Rectal smooth muscle tissue (tissue), 1 donor: ENCODE results near the gene LZTS2.
A peak's percentile ranks its signal among the peaks of the same experiment; 100 is the strongest.
"Not testable (repeated sequence)": the region's sequence is repeated elsewhere in the genome, so short reads cannot be mapped to it uniquely, and the experiment has no call there.

ENCODE experiments used
- H3K27ac ChIP-seq: one replicate; pipeline ENCODE4 v1.7.0; 2013; ENCODE audit warnings: low read depth, low read length, inconsistent platforms
- H3K27me3 ChIP-seq: one replicate; pipeline ENCODE4 v1.7.0; 2013; ENCODE audit warnings: low read length; ENCODE audit not compliant: control insufficient read depth, insufficient read depth
- H3K36me3 ChIP-seq: one replicate; pipeline ENCODE4 v1.7.0; 2013; ENCODE audit warnings: low read length; ENCODE audit not compliant: control insufficient read depth, insufficient read depth
- H3K4me1 ChIP-seq: one replicate; pipeline ENCODE4 v1.7.0; 2013; ENCODE audit warnings: low read length; ENCODE audit not compliant: control insufficient read depth, insufficient read depth
- H3K4me3 ChIP-seq: one replicate; pipeline ENCODE4 v1.7.0; 2013; ENCODE audit warnings: low read length
- H3K9ac ChIP-seq: one replicate; pipeline ENCODE4 v1.7.0; 2013; ENCODE audit warnings: low read length

Gene LZTS2

GRCh38 chr10:101027106-101027720, 27.6 kb downstream of the LZTS2 start:
- Histone ChIP-seq H3K36me3 (no peaks in the 10 kb centered on the region), H3K27me3 (no peaks in the 10 kb centered on the region), H3K4me3 (no peak overlapping the region), H3K27ac (no peak overlapping the region), H3K9ac (no peak overlapping the region), H3K4me1 (no peaks in the 10 kb centered on the region)

GRCh38 chr10:101028446-101029337, 29.1 kb downstream of the LZTS2 start:
- no peak overlapping the region for H3K4me3 ChIP-seq
- H3K36me3 ChIP-seq: no peaks in the 10 kb centered on the region
- H3K27ac ChIP-seq: no peak overlapping the region
- no peaks in the 10 kb centered on the region for H3K27me3 ChIP-seq
- no peak overlapping the region for H3K9ac ChIP-seq
- H3K4me1 ChIP-seq: no peaks in the 10 kb centered on the region

GRCh38 chr10:101029520-101030295, 30.1 kb downstream of the LZTS2 start:
- H3K9ac ChIP-seq: no peak overlapping the region

GRCh38 chr10:101030496-101031127, 31.0 kb downstream of the LZTS2 start:
- peaks cover 2% of the 10 kb centered on the region for H3K36me3 ChIP-seq
- H3K9ac ChIP-seq: no peak overlapping the region
- H3K27me3 ChIP-seq: no peaks in the 10 kb centered on the region
- H3K4me1 ChIP-seq: no peaks in the 10 kb centered on the region
- peak overlapping the region; percentile 86 for H3K4me3 ChIP-seq
- H3K27ac ChIP-seq: no peak overlapping the region

More at GRCh38 chr10:101029520-101030295, 30.1 kb downstream of the LZTS2 start:
- Histone ChIP-seq H3K4me1 (no peaks in the 10 kb centered on the region), H3K4me3 (no peak overlapping the region), H3K27ac (no peak overlapping the region), H3K36me3 (no peaks in the 10 kb centered on the region), H3K27me3 (no peaks in the 10 kb centered on the region)

- Histone ChIP-seq H3K4me3 (peak within 1 kb of the TSS; percentile 86), H3K36me3 (peaks cover 9% of the 10 kb centered on the region), H3K27me3 (no peaks in the 10 kb centered on the region), H3K4me1 (no peaks in the 10 kb centered on the region), H3K27ac (peak within 1 kb of the TSS; percentile 91), H3K9ac (peak within 1 kb of the TSS; percentile 70)
Observed at GRCh38 chr10:101031128-101031795, 31.7 kb downstream of the LZTS2 start, which contains the start of the genes PDZD7 and SFXN3. TSS of gene PDZD7 (minus strand) at chr10:101031129. CDS start at chr10:101030219, 910 bp downstream. TSS of gene SFXN3 (plus strand) at chr10:101031234. CDS start at chr10:101034695, 3,461 bp downstream.

- Histone ChIP-seq H3K27ac (peak overlapping the region; percentile 91), H3K36me3 (peaks cover 13% of the 10 kb centered on the region), H3K4me1 (no peaks in the 10 kb centered on the region), H3K9ac (peak overlapping the region; percentile 70), H3K27me3 (no peaks in the 10 kb centered on the region), H3K4me3 (peak overlapping the region; percentile 86)
Observed at GRCh38 chr10:101031796-101032636, 32.4 kb downstream of the LZTS2 start.

GRCh38 chr10:101032637-101033224, 33.1 kb downstream of the LZTS2 start:
- Histone ChIP-seq H3K9ac (peak overlapping the region; percentile 70), H3K4me1 (no peaks in the 10 kb centered on the region), H3K36me3 (peaks cover 16% of the 10 kb centered on the region), H3K27me3 (no peaks in the 10 kb centered on the region), H3K27ac (peak overlapping the region; percentile 91), H3K4me3 (peak overlapping the region; percentile 86)

GRCh38 chr10:101033276-101033675, 33.7 kb downstream of the LZTS2 start:
- H3K27me3 ChIP-seq: no peaks in the 10 kb centered on the region
- H3K36me3 ChIP-seq: peaks cover 21% of the 10 kb centered on the region
- H3K27ac ChIP-seq: no peak overlapping the region
- H3K9ac ChIP-seq: no peak overlapping the region
- H3K4me3 ChIP-seq: peak overlapping the region; percentile 86
- no peaks in the 10 kb centered on the region for H3K4me1 ChIP-seq

- peaks cover 23% of the 10 kb centered on the region for H3K36me3 ChIP-seq
Observed at GRCh38 chr10:101034404-101034803, 34.8 kb downstream of the LZTS2 start.

GRCh38 chr10:101035314-101035713, 35.7 kb downstream of the LZTS2 start:
- Histone ChIP-seq H3K27ac (no peak overlapping the region), H3K4me1 (no peaks in the 10 kb centered on the region), H3K9ac (no peak overlapping the region), H3K36me3 (peaks cover 23% of the 10 kb centered on the region), H3K27me3 (no peaks in the 10 kb centered on the region), H3K4me3 (no peak overlapping the region)

More at GRCh38 chr10:101034404-101034803, 34.8 kb downstream of the LZTS2 start:
- not testable (repeated sequence) for H3K4me1 ChIP-seq, H3K27ac ChIP-seq, H3K9ac ChIP-seq, H3K27me3 ChIP-seq, H3K4me3 ChIP-seq
